Muscle of leg (tissue), 11 donors: ENCODE data around the gene EXOC4. TPM values are rescaled to one million over a fixed set of nuclear protein-coding genes. Genes with fewer than 3 reads are reported as not detected.

Source experiments
- DNase-seq: peaks from one replicate; pipeline ENCODE4 v3.0.0; 2013
- H3K27ac ChIP-seq: one replicate; pipeline ENCODE4 v1.5.1; 2013; ENCODE audit warnings: mild to moderate bottlenecking, low read length, control low read depth
- H3K27me3 ChIP-seq: one replicate; pipeline ENCODE4 v1.6.1; 2013; ENCODE audit warnings: low read length; ENCODE audit not compliant: control insufficient read depth, insufficient read depth
- H3K36me3 ChIP-seq: one replicate; pipeline ENCODE4 v1.6.1; 2013; ENCODE audit warnings: low read length; ENCODE audit not compliant: control insufficient read depth, insufficient read depth
- H3K4me1 ChIP-seq: one replicate; pipeline ENCODE4 v1.6.1; 2013; ENCODE audit warnings: low read length; ENCODE audit not compliant: control insufficient read depth, insufficient read depth
- H3K4me3 ChIP-seq: one replicate; pipeline ENCODE4 v1.5.1; 2013; ENCODE audit warnings: low read length, control low read depth
- H3K9me3 ChIP-seq: replicated peaks from 2 replicates; pipeline ENCODE4 v1.6.1; 2013; ENCODE audit warnings: low read depth, low read length; ENCODE audit not compliant: control insufficient read depth
- WGBS: methylation state at CpG from one replicate; pipeline ENCODE4 v1.1.5; 2013; ENCODE audit warnings: missing lambda C conversion rate; ENCODE audit not compliant: insufficient coverage; 5-methylcytosine and 5-hydroxymethylcytosine counted together
- polyA plus RNA-seq, 8 donors: library from polyadenylated mRNA; unstranded; fragments of 120-200 nt; gene quantifications; one replicate each; pipeline versions ENCODE4 v1.2.1 to v1.2.3, GENCODE V29; 2013; ENCODE audit warnings: inconsistent platforms in 1 of 8, low replicate concordance in 1 of 8; ENCODE audit not compliant: insufficient read length in 8 of 8, insufficient read depth in 1 of 8
- total RNA-seq: library from RNA; stranded (reverse); fragments of 120-200 nt; gene quantifications from one replicate; pipeline ENCODE4 v1.2.4, GENCODE V29; 2013

Gene EXOC4
- total and polyA plus RNA-seq, 9 donors = 37.3 to 64.9 (median 41.1) TPM

- Histone ChIP-seq H3K27ac (no peak overlapping the region), H3K4me3 (no peak overlapping the region), H3K36me3 (no peaks in the 10 kb centered on the region), H3K4me1 (no peaks in the 10 kb centered on the region), H3K9me3 (no peaks in the 10 kb centered on the region), H3K27me3 (no peaks in the 10 kb centered on the region)
- DNase-seq = no peak
- no CpG with 5 or more reads among the region's 2 CpGs for WGBS
Observed at GRCh38 chr7:133452577-133452976, 199.7 kb downstream of the EXOC4 start.

GRCh38 chr7:133458688-133459087 is 205.8 kb downstream of the EXOC4 start:
- no peak overlapping the region for H3K4me3 ChIP-seq
- no peaks in the 10 kb centered on the region for H3K36me3 ChIP-seq
- no peaks in the 10 kb centered on the region for H3K9me3 ChIP-seq
- H3K27me3 ChIP-seq = no peaks in the 10 kb centered on the region
- no CpG with 5 or more reads among the region's 2 CpGs for WGBS
- no peak overlapping the region for H3K27ac ChIP-seq
- no peaks in the 10 kb centered on the region for H3K4me1 ChIP-seq
- DNase-seq = no peak

- Histone ChIP-seq H3K36me3 (no peaks in the 10 kb centered on the region), H3K9me3 (peaks cover under 1% of the 10 kb centered on the region), H3K27ac (no peak overlapping the region), H3K27me3 (no peaks in the 10 kb centered on the region), H3K4me1 (no peaks in the 10 kb centered on the region), H3K4me3 (no peak overlapping the region)
- no CpG with 5 or more reads among the region's 1 CpG for WGBS
- DNase-seq = no peak
Observed at GRCh38 chr7:133461421-133461820, 208.5 kb downstream of the EXOC4 start.

GRCh38 chr7:133475655-133476054 is 222.8 kb downstream of the EXOC4 start:
- peaks cover 5% of the 10 kb centered on the region for H3K36me3 ChIP-seq
- no peaks in the 10 kb centered on the region for H3K9me3 ChIP-seq
- no peak for DNase-seq
- H3K4me1 ChIP-seq = peaks cover 2% of the 10 kb centered on the region
- H3K27ac ChIP-seq = no peak overlapping the region
- H3K4me3 ChIP-seq = no peak overlapping the region
- H3K27me3 ChIP-seq = no peaks in the 10 kb centered on the region

GRCh38 chr7:133477791-133478190 is 224.9 kb downstream of the EXOC4 start:
- H3K27ac ChIP-seq = no peak overlapping the region
- H3K36me3 ChIP-seq = peaks cover 5% of the 10 kb centered on the region
- DNase-seq = no peak
- no peaks in the 10 kb centered on the region for H3K27me3 ChIP-seq
- H3K9me3 ChIP-seq = no peaks in the 10 kb centered on the region
- peaks cover 2% of the 10 kb centered on the region for H3K4me1 ChIP-seq
- no peak overlapping the region for H3K4me3 ChIP-seq
- no CpG with 5 or more reads among the region's 2 CpGs for WGBS

- Histone ChIP-seq H3K4me1 (peaks cover 2% of the 10 kb centered on the region), H3K4me3 (no peak overlapping the region), H3K36me3 (peaks cover 5% of the 10 kb centered on the region), H3K9me3 (no peaks in the 10 kb centered on the region), H3K27me3 (no peaks in the 10 kb centered on the region), H3K27ac (no peak overlapping the region)
- WGBS = no CpG with 5 or more reads among the region's 3 CpGs
- peak; percentile 22 for DNase-seq
Observed at GRCh38 chr7:133478591-133479135, 225.8 kb downstream of the EXOC4 start.

GRCh38 chr7:133479456-133480065 is 226.7 kb downstream of the EXOC4 start:
- WGBS = 80% methylated on average over 9 of the region's 10 CpGs
- H3K4me1 ChIP-seq = peaks cover 2% of the 10 kb centered on the region
- H3K27ac ChIP-seq = no peak overlapping the region
- H3K4me3 ChIP-seq = no peak overlapping the region
- no peaks in the 10 kb centered on the region for H3K9me3 ChIP-seq
- peaks cover 5% of the 10 kb centered on the region for H3K36me3 ChIP-seq
- DNase-seq = peak; percentile 20
- H3K27me3 ChIP-seq = no peaks in the 10 kb centered on the region

GRCh38 chr7:133480868-133481267 is 228.0 kb downstream of the EXOC4 start:
- no peak overlapping the region for H3K4me3 ChIP-seq
- no peak for DNase-seq
- peaks cover 2% of the 10 kb centered on the region for H3K4me1 ChIP-seq
- no peaks in the 10 kb centered on the region for H3K27me3 ChIP-seq
- peaks cover 5% of the 10 kb centered on the region for H3K36me3 ChIP-seq
- no CpG with 5 or more reads among the region's 4 CpGs for WGBS
- H3K9me3 ChIP-seq = no peaks in the 10 kb centered on the region
- H3K27ac ChIP-seq = no peak overlapping the region

GRCh38 chr7:133481676-133482075 is 228.8 kb downstream of the EXOC4 start:
- Histone ChIP-seq H3K9me3 (no peaks in the 10 kb centered on the region), H3K4me3 (no peak overlapping the region), H3K4me1 (peaks cover 2% of the 10 kb centered on the region), H3K36me3 (peaks cover 5% of the 10 kb centered on the region), H3K27me3 (no peaks in the 10 kb centered on the region), H3K27ac (no peak overlapping the region)
- peak; percentile 82 for DNase-seq
- 0% methylated on average over 1 of the region's 3 CpGs for whole genome bisulfite sequencing

- DNase-seq = no peak
- Histone ChIP-seq H3K27ac (no peak overlapping the region), H3K36me3 (peaks cover 5% of the 10 kb centered on the region), H3K4me1 (peaks cover 2% of the 10 kb centered on the region), H3K9me3 (no peaks in the 10 kb centered on the region), H3K27me3 (no peaks in the 10 kb centered on the region), H3K4me3 (no peak overlapping the region)
- WGBS = 88% methylated on average over 1 of the region's 1 CpG
Observed at GRCh38 chr7:133482599-133482998, 229.7 kb downstream of the EXOC4 start.

- no peak overlapping the region for H3K27ac ChIP-seq
- DNase-seq = no peak
- no peak overlapping the region for H3K4me3 ChIP-seq
- H3K9me3 ChIP-seq = no peaks in the 10 kb centered on the region
- WGBS = 80% methylated on average over 1 of the region's 2 CpGs
- peaks cover 5% of the 10 kb centered on the region for H3K36me3 ChIP-seq
- H3K4me1 ChIP-seq = no peaks in the 10 kb centered on the region
- H3K27me3 ChIP-seq = no peaks in the 10 kb centered on the region
Observed at GRCh38 chr7:133484086-133484485, 231.2 kb downstream of the EXOC4 start.
